Natural killer cell (primary cell): ENCODE data around the gene BPI. TPM values are rescaled to one million over a fixed set of nuclear protein-coding genes. Genes with fewer than 3 reads are reported as not detected.
"Not testable (repeated sequence)": the region's sequence is repeated elsewhere in the genome, so short reads cannot be mapped to it uniquely, and the experiment has no call there.

Source experiments
- ATAC-seq, 3 donors: fragments of 150-1000 bp in 2 of 3; fragments of 200-7000 bp in 1 of 3; cut with Tn5 transposase; 1 replicate in 1 of 3; 2 replicates in 2 of 3; pipeline ENCODE4 v1.10.0; 2021; ENCODE audit warnings: mild to moderate bottlenecking in 2 of 3, moderate library complexity in 2 of 3
- DNase-seq, 2 donors: peaks; one replicate each; pipeline versions ENCODE4 v3.0.0 to v3.0.0-alpha.2; 2013 to 2021; ENCODE audit warnings: mixed read lengths in 1 of 2
- H3K27ac ChIP-seq: one replicate; pipeline ENCODE4 v1.5.1; 2013; ENCODE audit warnings: mild to moderate bottlenecking, low read length
- H3K27me3 ChIP-seq: one replicate; pipeline ENCODE4 v1.6.1; 2013; ENCODE audit warnings: low read length; ENCODE audit not compliant: control insufficient read depth, insufficient read depth
- H3K36me3 ChIP-seq: one replicate; pipeline ENCODE4 v1.6.1; 2013; ENCODE audit warnings: low read length; ENCODE audit not compliant: control insufficient read depth, insufficient read depth
- H3K4me1 ChIP-seq: one replicate; pipeline ENCODE4 v1.6.1; 2013; ENCODE audit warnings: low read length; ENCODE audit not compliant: control insufficient read depth, insufficient read depth
- H3K4me3 ChIP-seq: one replicate; pipeline ENCODE4 v1.5.1; 2013; ENCODE audit warnings: low read length
- H3K9me3 ChIP-seq: one replicate; pipeline ENCODE4 v1.6.1; 2013; ENCODE audit warnings: low read length; ENCODE audit not compliant: control insufficient read depth, insufficient read depth
- H3K27ac Mint-ChIP-seq, 2 donors: one replicate each; pipeline ENCODE4 v1.8.0; 2022; ENCODE audit warnings: mild to moderate bottlenecking in 2 of 2, mixed read lengths in 2 of 2, moderate library complexity in 1 of 2
- H3K27me3 Mint-ChIP-seq, 2 donors: one replicate each; pipeline ENCODE4 v1.8.0; 2022; ENCODE audit warnings: low read depth in 2 of 2, mixed read lengths in 2 of 2
- H3K36me3 Mint-ChIP-seq: one replicate; pipeline ENCODE4 v1.8.0; 2022; ENCODE audit warnings: mixed read lengths
- H3K4me1 Mint-ChIP-seq, 2 donors: one replicate each; pipeline ENCODE4 v1.8.0; 2022; ENCODE audit warnings: mixed read lengths in 2 of 2
- H3K4me3 Mint-ChIP-seq: one replicate; pipeline ENCODE4 v1.8.0; 2022; ENCODE audit warnings: mild to moderate bottlenecking, moderate library complexity, mixed read lengths
- H3K9me3 Mint-ChIP-seq, 2 donors: one replicate each; pipeline ENCODE4 v1.8.0; 2022; ENCODE audit warnings: mixed read lengths in 2 of 2
- WGBS: methylation state at CpG from one replicate; pipeline ENCODE4 v1.1.7; 2013; ENCODE audit warnings: missing lambda C conversion rate; ENCODE audit not compliant: insufficient coverage; 5-methylcytosine and 5-hydroxymethylcytosine counted together
- intact Hi-C: fragments of 100-400 bp; cut with micrococcal nuclease; formaldehyde crosslinking; loops from one replicate; pipeline ENCODE4 v1.14.2; 2022
- total RNA-seq, 4 donors: library from RNA; stranded (reverse); fragments of 120-200 nt in 1 of 4; gene quantifications; one replicate each; pipeline versions ENCODE4 v1.2.3 to v1.2.4, GENCODE V29; 2013 to 2022
- TF ChIP-seq, protein P1 (sequence below): fragments of 200-600 bp; IDR thresholded peaks from one replicate; pipeline ENCODE4 v1.8.0; 2022; ENCODE audit warnings: antibody characterized with exemption

The BPI gene
- total RNA-seq, 3 donors from 2014 or later (not counting 1 experiment from before 2014, with no cell fraction given): 0.20 TPM; not detected in 2

DNA sequence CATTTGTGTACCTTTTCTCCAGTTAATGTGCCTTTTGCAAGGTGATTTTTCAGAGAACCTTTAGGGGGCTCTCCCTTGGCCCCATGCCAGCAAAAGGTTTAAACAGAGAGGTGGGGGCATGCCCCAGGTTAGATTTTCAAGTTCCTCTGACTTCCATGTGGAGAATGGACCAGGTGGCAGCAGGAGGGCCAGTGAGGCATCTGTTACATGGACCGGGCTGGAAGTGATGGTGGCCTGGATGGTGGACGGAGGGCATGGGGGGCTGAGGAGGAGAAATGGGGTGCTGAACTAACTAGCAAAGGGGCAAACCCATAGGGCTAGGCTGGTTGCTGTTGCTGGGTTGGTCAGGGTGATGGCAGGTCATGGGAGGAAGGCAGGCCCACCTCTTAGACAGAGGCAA lies 20.7 kb upstream of the BPI start:
- no peaks in the 10 kb centered on the region for H3K36me3 Mint-ChIP-seq
- H3K4me1 ChIP-seq: no peaks in the 10 kb centered on the region
- no peak overlapping the region for H3K27ac Mint-ChIP-seq
- H3K27me3 Mint-ChIP-seq: peaks cover 12 to 21% of the 10 kb centered on the region in 2 donors
- no peaks in the 10 kb centered on the region for H3K36me3 ChIP-seq
- no peak overlapping the region for H3K4me3 ChIP-seq
- no peak overlapping the region for H3K4me3 Mint-ChIP-seq
- DNase-seq (no peak), ATAC-seq (no peak)
- H3K27me3 ChIP-seq: no peaks in the 10 kb centered on the region
- WGBS: 87% methylated on average over 2 of the region's 2 CpGs
- no peaks in the 10 kb centered on the region for H3K4me1 Mint-ChIP-seq
- no peaks in the 10 kb centered on the region for H3K9me3 ChIP-seq
- no peaks in the 10 kb centered on the region for H3K9me3 Mint-ChIP-seq
- intact Hi-C loops: no loop called here
- no peak overlapping the region for H3K27ac ChIP-seq
- TF ChIP-seq, protein P1, sequence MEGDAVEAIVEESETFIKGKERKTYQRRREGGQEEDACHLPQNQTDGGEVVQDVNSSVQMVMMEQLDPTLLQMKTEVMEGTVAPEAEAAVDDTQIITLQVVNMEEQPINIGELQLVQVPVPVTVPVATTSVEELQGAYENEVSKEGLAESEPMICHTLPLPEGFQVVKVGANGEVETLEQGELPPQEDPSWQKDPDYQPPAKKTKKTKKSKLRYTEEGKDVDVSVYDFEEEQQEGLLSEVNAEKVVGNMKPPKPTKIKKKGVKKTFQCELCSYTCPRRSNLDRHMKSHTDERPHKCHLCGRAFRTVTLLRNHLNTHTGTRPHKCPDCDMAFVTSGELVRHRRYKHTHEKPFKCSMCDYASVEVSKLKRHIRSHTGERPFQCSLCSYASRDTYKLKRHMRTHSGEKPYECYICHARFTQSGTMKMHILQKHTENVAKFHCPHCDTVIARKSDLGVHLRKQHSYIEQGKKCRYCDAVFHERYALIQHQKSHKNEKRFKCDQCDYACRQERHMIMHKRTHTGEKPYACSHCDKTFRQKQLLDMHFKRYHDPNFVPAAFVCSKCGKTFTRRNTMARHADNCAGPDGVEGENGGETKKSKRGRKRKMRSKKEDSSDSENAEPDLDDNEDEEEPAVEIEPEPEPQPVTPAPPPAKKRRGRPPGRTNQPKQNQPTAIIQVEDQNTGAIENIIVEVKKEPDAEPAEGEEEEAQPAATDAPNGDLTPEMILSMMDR: no peak

DNA sequence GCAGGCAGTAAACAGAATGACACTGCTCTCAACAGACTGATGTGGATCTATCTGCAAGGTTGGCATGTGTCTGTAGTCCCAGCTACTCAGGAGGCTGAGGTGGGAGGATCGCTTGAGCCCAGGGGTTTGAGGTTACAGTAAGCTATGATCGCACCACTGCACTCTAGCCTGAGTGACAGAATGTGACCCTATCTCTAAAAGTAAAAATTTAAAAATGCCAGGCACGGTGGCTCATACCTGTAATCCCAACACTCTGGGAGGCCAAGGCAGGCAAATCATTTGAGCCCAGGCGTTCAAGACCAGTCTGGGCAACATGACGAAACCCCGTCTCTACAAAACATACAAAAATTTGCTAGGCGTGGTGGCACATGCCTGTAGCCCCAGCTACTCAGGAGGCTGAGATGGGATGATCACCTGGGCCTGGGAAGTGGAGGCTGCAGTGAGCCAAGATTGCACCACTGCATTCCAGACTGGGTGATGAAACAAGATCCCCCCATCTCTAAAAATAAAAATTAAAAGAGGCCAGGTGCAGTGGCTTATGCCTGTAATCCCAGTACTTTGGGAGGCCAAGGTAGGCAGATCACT lies 19.8 kb upstream of the BPI start:
- H3K36me3 Mint-ChIP-seq, H3K27ac Mint-ChIP-seq, H3K4me3 Mint-ChIP-seq, H3K27me3 ChIP-seq, H3K27ac ChIP-seq, H3K4me3 ChIP-seq, H3K4me1 ChIP-seq, ATAC-seq, DNase-seq, H3K36me3 ChIP-seq, H3K9me3 ChIP-seq, H3K4me1 Mint-ChIP-seq, intact Hi-C loops, H3K9me3 Mint-ChIP-seq: not testable (repeated sequence)
- peaks cover 12 to 28% of the 10 kb centered on the region in 2 donors for H3K27me3 Mint-ChIP-seq
- WGBS: 92% methylated on average over 7 of the region's 7 CpGs

DNA sequence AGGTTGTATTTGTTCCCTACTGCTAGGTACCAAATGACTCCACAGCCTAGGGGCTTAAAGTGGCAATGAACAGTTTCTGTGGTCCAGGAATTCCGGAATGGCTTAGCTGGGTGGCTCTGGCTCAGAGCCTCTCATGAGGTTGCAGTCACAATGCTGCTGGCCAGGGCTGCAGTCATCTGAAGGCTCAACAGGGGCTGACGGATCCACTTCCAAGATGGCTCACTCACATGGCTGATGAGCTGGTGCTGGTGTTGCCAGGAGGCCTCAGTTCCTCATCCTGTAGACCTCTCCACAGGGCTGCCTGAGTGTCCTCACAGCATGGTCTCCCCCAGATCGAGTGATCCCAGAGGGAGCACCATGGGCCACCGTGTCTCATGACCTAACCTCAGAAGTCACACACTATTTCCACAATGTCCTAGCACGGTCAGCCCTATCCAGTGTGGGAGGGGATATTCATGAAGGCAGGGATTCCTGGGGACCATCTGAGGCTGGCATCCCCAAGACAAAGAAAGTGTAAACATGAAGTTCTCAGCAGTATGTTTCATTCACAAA lies 19.0 kb upstream of the BPI start:
- H3K36me3 ChIP-seq: no peaks in the 10 kb centered on the region
- H3K4me3 ChIP-seq: no peak overlapping the region
- H3K27me3 Mint-ChIP-seq: peaks cover 12 to 31% of the 10 kb centered on the region in 2 donors
- no peaks in the 10 kb centered on the region for H3K9me3 ChIP-seq
- intact Hi-C loops: no loop called here
- WGBS: 82% methylated on average over 5 of the region's 5 CpGs
- no peak for DNase-seq
- no peak overlapping the region for H3K4me3 Mint-ChIP-seq
- ATAC-seq: no peak
- TF ChIP-seq, protein P1: no peak
- no peak overlapping the region for H3K27ac ChIP-seq
- no peaks in the 10 kb centered on the region for H3K4me1 ChIP-seq
- no peaks in the 10 kb centered on the region for H3K36me3 Mint-ChIP-seq
- no peaks in the 10 kb centered on the region for H3K4me1 Mint-ChIP-seq
- no peak overlapping the region for H3K27ac Mint-ChIP-seq
- no peaks in the 10 kb centered on the region for H3K27me3 ChIP-seq
- H3K9me3 Mint-ChIP-seq: no peaks in the 10 kb centered on the region

DNA sequence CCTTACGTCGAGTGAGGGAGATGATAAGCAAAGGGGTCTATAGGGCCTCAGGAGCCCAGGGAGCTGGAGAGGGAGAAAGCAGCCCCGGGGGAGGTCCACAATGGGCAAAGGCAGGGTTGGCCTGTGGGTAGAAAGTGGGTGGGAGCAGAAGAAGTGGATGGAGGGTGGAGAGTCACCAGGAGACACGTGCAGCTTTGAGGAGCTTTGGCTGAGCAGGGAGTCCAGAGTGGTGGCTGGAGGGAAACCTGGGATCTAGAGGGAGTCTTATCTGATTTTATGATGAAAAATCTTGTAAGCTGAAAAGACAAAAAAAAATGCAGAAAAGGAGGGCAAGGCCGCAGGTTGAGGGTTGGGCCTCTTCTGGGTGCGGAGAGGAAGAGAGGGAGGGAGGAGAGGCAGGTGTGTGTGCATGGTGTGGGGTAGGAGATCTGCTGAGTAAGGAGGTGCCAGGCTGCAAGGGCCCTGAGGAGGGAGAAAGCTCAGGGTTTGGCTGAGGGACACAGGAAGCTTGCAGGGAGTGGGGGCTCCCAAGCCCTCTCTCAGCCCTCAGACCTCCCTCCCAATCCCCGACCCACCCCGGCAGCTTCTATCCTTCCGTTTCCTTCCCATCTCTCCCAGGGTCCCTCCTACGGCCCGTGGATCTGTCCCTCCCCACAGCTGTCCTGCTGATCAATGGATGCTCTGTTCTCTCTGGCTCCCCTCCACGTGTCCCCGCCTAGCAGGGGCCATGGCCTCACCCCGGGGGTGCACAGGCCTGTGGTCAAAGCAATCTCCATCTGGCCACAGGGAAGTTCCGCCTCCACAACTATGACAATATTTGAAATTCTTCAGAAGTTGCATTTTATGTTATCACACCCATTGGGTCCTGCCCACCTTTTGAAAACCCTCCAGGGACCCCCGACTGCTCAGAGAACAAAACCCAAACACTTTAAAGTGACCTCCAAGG lies 17.1 kb upstream of the BPI start:
- no peak overlapping the region for H3K27ac ChIP-seq
- H3K4me1 Mint-ChIP-seq: no peaks in the 10 kb centered on the region
- H3K9me3 Mint-ChIP-seq: no peaks in the 10 kb centered on the region
- no peak overlapping the region for H3K4me3 Mint-ChIP-seq
- no peaks in the 10 kb centered on the region for H3K27me3 ChIP-seq
- H3K4me1 ChIP-seq: no peaks in the 10 kb centered on the region
- intact Hi-C loops: no loop called here
- no peaks in the 10 kb centered on the region for H3K36me3 Mint-ChIP-seq
- H3K27ac Mint-ChIP-seq: no peak overlapping the region
- no peaks in the 10 kb centered on the region for H3K36me3 ChIP-seq
- peaks cover 19 to 40% of the 10 kb centered on the region in 2 donors for H3K27me3 Mint-ChIP-seq
- 61% methylated on average over 16 of the region's 16 CpGs for WGBS
- TF ChIP-seq, protein P1: no peak
- no peak for DNase-seq
- H3K9me3 ChIP-seq: no peaks in the 10 kb centered on the region
- no peak overlapping the region for H3K4me3 ChIP-seq
- no peak for ATAC-seq
